NT2/D1 (cell line): ENCODE measurements around the gene KAZALD1.

ENCODE experiments used
- SUZ12 ChIP-seq: IDR thresholded peaks from 2 replicates; pipeline ENCODE4 v1.6.1; 2011; ENCODE audit not compliant: insufficient read length, insufficient read depth; ENCODE audit errors: extremely low read depth
- YY1 ChIP-seq: IDR thresholded peaks from 2 replicates; pipeline ENCODE4 v1.6.1; 2011; ENCODE audit not compliant: insufficient read length, insufficient read depth
- ZNF274 ChIP-seq: IDR thresholded peaks from 2 replicates; pipeline ENCODE4 v1.6.1; 2011; ENCODE audit warnings: mild to moderate bottlenecking, low read depth, low read length

DNA sequence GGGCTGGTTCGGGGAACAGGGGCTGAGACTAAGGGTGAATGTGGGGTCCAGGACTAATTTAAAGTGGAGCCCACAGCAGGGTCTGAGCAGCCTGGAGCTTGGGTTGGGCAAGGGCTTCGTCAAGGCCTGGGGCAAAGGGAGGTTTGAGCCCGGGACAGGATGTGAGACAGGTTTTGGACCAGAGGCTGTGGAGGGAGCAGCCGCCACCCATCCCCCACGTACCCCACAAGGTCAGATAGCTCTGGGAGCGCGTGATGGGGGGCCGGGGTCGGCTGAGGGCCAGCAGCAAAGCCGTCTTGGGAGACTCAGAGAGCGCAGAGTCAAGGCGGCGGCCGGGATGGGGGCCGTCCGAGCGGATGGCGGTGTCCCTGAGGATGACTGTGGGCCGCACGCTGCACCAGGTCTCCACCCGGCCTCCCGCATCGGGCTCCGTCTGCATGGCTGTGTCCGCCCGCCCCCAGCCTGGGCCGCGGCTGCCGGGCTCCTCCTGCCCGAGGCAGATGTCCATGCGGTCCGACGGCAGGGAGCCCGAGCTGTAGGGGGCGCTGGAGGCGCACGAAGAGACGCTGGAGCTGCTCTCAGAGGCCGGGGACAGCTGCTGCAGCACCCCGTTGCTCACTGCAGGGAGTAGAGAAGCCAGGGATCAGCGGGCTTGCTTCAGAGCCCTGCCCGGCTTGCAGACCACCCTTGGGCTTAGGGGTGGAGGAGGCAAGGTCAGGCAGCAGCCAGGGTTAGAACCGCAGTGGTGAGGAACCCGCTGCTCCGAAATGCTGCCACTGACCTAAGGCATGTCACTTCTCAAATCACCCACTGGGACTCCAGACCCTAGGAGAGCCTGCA, 43.0 kb upstream of the KAZALD1 start:
- TF ChIP-seq ZNF274 (no peak), SUZ12 (no peak), YY1 (no peak)
